Sigmoid colon (tissue), 7 donors: Measurements from ENCODE around the gene SLC17A1. TPM values are rescaled to one million over a fixed set of nuclear protein-coding genes. Genes with fewer than 3 reads are reported as not detected.

Experiments
- DNase-seq: peaks from one replicate; pipeline ENCODE4 v3.0.0-alpha.2; 2019
- H3K27ac ChIP-seq, 4 donors: fragments of 200-600 bp; sonication (generic); one replicate each; pipeline ENCODE4 v1.5.1; 2016 to 2019; ENCODE audit warnings: mild to moderate bottlenecking in 1 of 4
- H3K27me3 ChIP-seq, 3 donors: fragments of 200-600 bp; sonication (generic); one replicate each; pipeline ENCODE4 v1.5.1; 2019; ENCODE audit warnings: mild to moderate bottlenecking in 1 of 3
- H3K36me3 ChIP-seq, 4 donors: fragments of 200-600 bp; sonication (generic); one replicate each; pipeline ENCODE4 v1.5.1; 2016 to 2019
- H3K4me1 ChIP-seq, 4 donors: fragments of 200-600 bp; sonication (generic); one replicate each; pipeline ENCODE4 v1.5.1; 2017 to 2019
- H3K4me3 ChIP-seq, 4 donors: fragments of 200-600 bp; sonication (generic); one replicate each; pipeline ENCODE4 v1.5.1; 2017 to 2019; ENCODE audit warnings: mild to moderate bottlenecking in 2 of 4, moderate library complexity in 1 of 4
- H3K9me3 ChIP-seq, 4 donors: fragments of 200-600 bp in 3 of 4; sonication (generic) in 3 of 4; one replicate each; pipeline versions ENCODE4 v1.5.1 to v1.6.1; 2013 to 2019
- CTCF ChIP-seq, 4 experiments: fragments of 450-650 bp in 3 of 4; fragments of 200-600 bp in 1 of 4; IDR thresholded peaks; one replicate each; pipeline ENCODE4 v1.5.1; 2016 to 2019; ENCODE audit warnings: antibody characterized with exemption in 4 of 4, mild to moderate bottlenecking in 3 of 4, moderate library complexity in 2 of 4
- EP300 ChIP-seq, 4 donors: sonication (generic); formaldehyde crosslinking; IDR thresholded peaks; one replicate each; pipeline ENCODE4 v1.6.1; 2017; ENCODE audit warnings: antibody characterized with exemption in 4 of 4
- POLR2A ChIP-seq, 2 donors: fragments of 450-650 bp; IDR thresholded peaks; one replicate each; pipeline ENCODE4 v1.6.1; 2016; ENCODE audit warnings: antibody characterized with exemption in 2 of 2, mild to moderate bottlenecking in 2 of 2, moderate library complexity in 2 of 2
- POLR2AphosphoS5 ChIP-seq, 4 donors: sonication (generic); formaldehyde crosslinking; IDR thresholded peaks; one replicate each; pipeline ENCODE4 v1.6.1; 2017; ENCODE audit warnings: antibody characterized with exemption in 4 of 4
- WGBS, 2 donors: extraction: QIAGEN DNeasy Blood & Tissue Kit; methylation state at CpG; one replicate each; pipeline ENCODE4 v1.1.7; 2013; 5-methylcytosine and 5-hydroxymethylcytosine counted together
- intact Hi-C: fragments of 100-400 bp; cut with DNase I; formaldehyde crosslinking; loops from one replicate; pipeline ENCODE4 v1.15.1; 2023
- polyA plus RNA-seq, 3 donors: library from polyadenylated mRNA; stranded (reverse); fragments of 200-250 nt; gene quantifications; one replicate each; pipeline ENCODE4 v1.2.3, GENCODE V29; 2013
- total RNA-seq, 4 donors: library from RNA; depleted of rRNA; stranded (reverse); fragments of >200 nt; gene quantifications; one replicate each; pipeline ENCODE4 v1.1.0, GENCODE V29; 2016
- donor health status: healthy with polysubstance abuse.
- donor health status: Bipolar disorder and iron deficiency.
- donor health status: healthy.

The SLC17A1 gene
- total and polyA plus RNA-seq, 7 donors, result 0.04 TPM; not detected in 6

- intact Hi-C loops, result no loop called here
- no peaks in the 10 kb centered on the region for H3K9me3 ChIP-seq
- 68 to 97% methylated on average over 2 of the region's 2 CpGs for WGBS, 2 donors
Measured at GRCh38 chr6:25794784-25795183, 37.1 kb downstream of the SLC17A1 start.

GRCh38 chr6:25793970-25794369 is 37.9 kb downstream of the SLC17A1 start:
- Histone ChIP-seq H3K9me3 (no peaks in the 10 kb centered on the region), H3K4me3 (no peak overlapping the region), H3K36me3 (no peaks in the 10 kb centered on the region), H3K27me3 (no peaks in the 10 kb centered on the region), H3K27ac (no peak overlapping the region), H3K4me1 (no peaks in the 10 kb centered on the region)
- TF ChIP-seq POLR2AphosphoS5 (IDR thresholded peaks at IDR 0.05), result no peak
- TF ChIP-seq POLR2A (IDR thresholded peaks at IDR 0.05), result no peak
- TF ChIP-seq EP300 (IDR thresholded peaks at IDR 0.05), result no peak
- no peak for TF ChIP-seq CTCF (IDR thresholded peaks at IDR 0.05)
- 88 to 89% methylated on average over 1 of the region's 1 CpG for WGBS, 2 donors
- intact Hi-C loops, result no loop called here
- DNase-seq, result no peak

More at GRCh38 chr6:25794784-25795183, 37.1 kb downstream of the SLC17A1 start:
- TF ChIP-seq POLR2AphosphoS5 (IDR thresholded peaks at IDR 0.05), result no peak
- no peak for TF ChIP-seq EP300 (IDR thresholded peaks at IDR 0.05)
- no peak for TF ChIP-seq CTCF (IDR thresholded peaks at IDR 0.05)
- no peak for TF ChIP-seq POLR2A (IDR thresholded peaks at IDR 0.05)
- no peak for DNase-seq
- H3K4me3 ChIP-seq, result no peak overlapping the region
- no peak overlapping the region for H3K27ac ChIP-seq
- no peaks in the 10 kb centered on the region for H3K27me3 ChIP-seq
- no peaks in the 10 kb centered on the region for H3K4me1 ChIP-seq
- H3K36me3 ChIP-seq, result no peaks in the 10 kb centered on the region

GRCh38 chr6:25792016-25792415 is 39.8 kb downstream of the SLC17A1 start:
- intact Hi-C loops, result no loop called here
- Histone ChIP-seq H3K4me1 (no peaks in the 10 kb centered on the region), H3K36me3 (no peaks in the 10 kb centered on the region), H3K27me3 (no peaks in the 10 kb centered on the region), H3K4me3 (no peak overlapping the region), H3K27ac (no peak overlapping the region), H3K9me3 (no peaks in the 10 kb centered on the region)
- DNase-seq, result no peak
- WGBS, 2 donors, result 82 to 85% methylated on average over 4 of the region's 4 CpGs
- TF ChIP-seq CTCF (IDR thresholded peaks at IDR 0.05) (no peak), EP300 (IDR thresholded peaks at IDR 0.05) (no peak), POLR2A (IDR thresholded peaks at IDR 0.05) (no peak), POLR2AphosphoS5 (IDR thresholded peaks at IDR 0.05) (no peak)

GRCh38 chr6:25789475-25789874 is 42.4 kb downstream of the SLC17A1 start:
- WGBS, 2 donors, result 84 to 87% methylated on average over 2 of the region's 2 CpGs
- no peaks in the 10 kb centered on the region for H3K9me3 ChIP-seq
- H3K27me3 ChIP-seq, result no peaks in the 10 kb centered on the region
- H3K4me3 ChIP-seq, result no peak overlapping the region
- intact Hi-C loops, result loop anchor here (10.0 kb wide), 1 partner anchor 105 kb away; no protein-coding TSS in a partner anchor
- no peaks in the 10 kb centered on the region for H3K4me1 ChIP-seq
- TF ChIP-seq POLR2A (IDR thresholded peaks at IDR 0.05), result no peak
- DNase-seq, result no peak
- no peak overlapping the region for H3K27ac ChIP-seq
- no peaks in the 10 kb centered on the region for H3K36me3 ChIP-seq

- H3K4me1 ChIP-seq, result no peaks in the 10 kb centered on the region
- intact Hi-C loops, result loop anchor here (10.0 kb wide), 1 partner anchor 106 kb away; no protein-coding TSS in a partner anchor
- no peak for TF ChIP-seq POLR2A (IDR thresholded peaks at IDR 0.05)
- TF ChIP-seq EP300 (IDR thresholded peaks at IDR 0.05), result no peak
- no peak for TF ChIP-seq POLR2AphosphoS5 (IDR thresholded peaks at IDR 0.05)
- peak in 3 of 4 experiments; percentile 10 to 15 (median 12) for TF ChIP-seq CTCF (IDR thresholded peaks at IDR 0.05)
Measured at GRCh38 chr6:25788305-25788922, 43.4 kb downstream of the SLC17A1 start.

More at GRCh38 chr6:25788305-25788922, 43.4 kb downstream of the SLC17A1 start:
- DNase-seq, result no peak
- Histone ChIP-seq H3K4me3 (no peak overlapping the region), H3K36me3 (no peaks in the 10 kb centered on the region), H3K9me3 (no peaks in the 10 kb centered on the region), H3K27ac (no peak overlapping the region), H3K27me3 (no peaks in the 10 kb centered on the region)
- WGBS, 2 donors, result 68 to 69% methylated on average over 4 of the region's 4 CpGs
